Keratinocyte (primary cell): ENCODE measurements around the gene C11orf97. TPM values are rescaled to one million over a fixed set of nuclear protein-coding genes. Genes with fewer than 3 reads are reported as not detected.

Experiments
- DNase-seq: peaks from one replicate; pipeline ENCODE4 v3.0.0-alpha.2; 2011; ENCODE audit warnings: low read depth, missing footprints, low spot score
- FAIRE-seq: peaks from 2 replicates; lab custom pipeline; 2011; peaks lifted over from hg19 to GRCh38; lab: Jason Lieb, UNC
- H2AFZ ChIP-seq: 2 replicates; pipeline ENCODE4 v1.6.0; 2012; ENCODE audit warnings: low read length, control low read depth, inconsistent platforms; ENCODE audit not compliant: control insufficient read depth
- H3K27ac ChIP-seq: 2 replicates; pipeline ENCODE4 v1.5.1; 2011; ENCODE audit warnings: low read length; ENCODE audit not compliant: control insufficient read depth, insufficient read depth
- H3K27me3 ChIP-seq: 3 replicates; pipeline ENCODE4 v1.6.0; 2011; ENCODE audit warnings: low read length; ENCODE audit not compliant: control insufficient read depth, insufficient read depth; ENCODE audit errors: extremely low read depth
- H3K36me3 ChIP-seq, 2 experiments: 2 replicates in 1 of 2; 3 replicates in 1 of 2; pipeline ENCODE4 v1.5.1; 2011; ENCODE audit warnings: low read length in 2 of 2, mild to moderate bottlenecking in 1 of 2; ENCODE audit not compliant: control insufficient read depth in 2 of 2, insufficient read depth in 2 of 2; ENCODE audit errors: extremely low read depth in 1 of 2
- H3K4me1 ChIP-seq: 3 replicates; pipeline ENCODE4 v1.5.1; 2011; ENCODE audit warnings: low read length; ENCODE audit not compliant: control insufficient read depth, insufficient read depth; ENCODE audit errors: extremely low read depth
- H3K4me2 ChIP-seq: 3 replicates; pipeline ENCODE4 v1.6.0; 2011; ENCODE audit warnings: low read depth, low read length; ENCODE audit not compliant: control insufficient read depth, insufficient read depth; ENCODE audit errors: extremely low read depth
- H3K4me3 ChIP-seq, 3 experiments: fragments of 200-600 bp in 1 of 3; sonication (generic) in 1 of 3; 2 replicates in 2 of 3; 3 replicates in 1 of 3; pipeline ENCODE4 v1.5.1; 2011 to 2016; ENCODE audit warnings: low read length in 3 of 3, mild to moderate bottlenecking in 3 of 3, control low read depth in 2 of 3, inconsistent platforms in 1 of 3, low read depth in 1 of 3, mixed read lengths in 1 of 3, mixed run types in 1 of 3, moderate library complexity in 1 of 3; ENCODE audit not compliant: control insufficient read depth in 2 of 3, insufficient read depth in 2 of 3; ENCODE audit errors: extremely low read depth in 1 of 3
- H3K79me2 ChIP-seq: 2 replicates; pipeline ENCODE4 v1.6.0; 2012; ENCODE audit warnings: low read length; ENCODE audit not compliant: control insufficient read depth, insufficient read depth
- H3K9ac ChIP-seq: 3 replicates; pipeline ENCODE4 v1.6.0; 2011; ENCODE audit warnings: low read length; ENCODE audit not compliant: control insufficient read depth, insufficient read depth; ENCODE audit errors: extremely low read depth
- H3K9me1 ChIP-seq: 3 replicates; pipeline ENCODE4 v1.6.0; 2011; ENCODE audit warnings: low read length; ENCODE audit not compliant: control insufficient read depth, insufficient read depth; ENCODE audit errors: extremely low read depth
- H3K9me3 ChIP-seq: 2 replicates; pipeline ENCODE4 v1.5.1; 2012; ENCODE audit warnings: low read depth, low read length; ENCODE audit not compliant: control insufficient read depth
- H4K20me1 ChIP-seq: 3 replicates; pipeline ENCODE4 v1.6.0; 2011; ENCODE audit warnings: low read length; ENCODE audit not compliant: control insufficient read depth, insufficient read depth; ENCODE audit errors: extremely low read depth
- CTCF ChIP-seq, 3 experiments: IDR thresholded peaks in 1 of 3; conservative IDR thresholded peaks in 1 of 3; optimal IDR thresholded peaks in 1 of 3; 2 replicates in 2 of 3; 3 replicates in 1 of 3; pipeline versions ENCODE3 to v1.5.1; 2011; ENCODE audit warnings: low read length in 3 of 3, mild to moderate bottlenecking in 3 of 3, moderate library complexity in 2 of 3, control low read depth in 1 of 3, inconsistent platforms in 1 of 3; ENCODE audit not compliant: insufficient read depth in 2 of 3; ENCODE audit errors: extremely low read depth in 1 of 3
- EZH2 ChIP-seq: IDR thresholded peaks from one replicate; pipeline ENCODE4 v1.6.1; 2012; ENCODE audit warnings: inconsistent platforms, mild to moderate bottlenecking, low read length, moderate library complexity
- dilution Hi-C: fragments of 300-500 bp; cut with MboI; formaldehyde crosslinking; loops from one replicate; pipeline ENCODE4 v1.7.0; 2020; ENCODE audit warnings: low sequenced_read_pairs; ENCODE audit not compliant: extremely low pct_ligation_motif_present
- polyA plus RNA-seq, 5 experiments: library from polyadenylated mRNA; depleted of rRNA in 3 of 5; stranded (reverse) in 3 of 5; stranded (forward) in 1 of 5; unstranded in 1 of 5; fragments of >200 nt; gene quantifications; 1 replicate in 1 of 5; 2 replicates in 3 of 5; 3 replicates in 1 of 5; pipeline versions ENCODE4 v1.2.1 to v1.2.3, GENCODE V29; 2011 to 2012; ENCODE audit warnings: missing spikeins in 2 of 5, low read depth in 1 of 5, low replicate concordance in 1 of 5

The C11orf97 gene
- polyA plus RNA-seq, 1 donor (not counting 4 experiments of a cell fraction or from before 2014, with no cell fraction given) = not detected

GRCh38 chr11:94557992-94558391 lies 45.7 kb downstream of the C11orf97 start:
- Histone ChIP-seq H3K9me3 (no peaks in the 10 kb centered on the region), H3K4me2 (no peak overlapping the region), H2AFZ (no peak overlapping the region), H3K27ac (no peak overlapping the region), H3K27me3 (no peaks in the 10 kb centered on the region), H3K79me2 (no peaks in the 10 kb centered on the region), H3K4me1 (peaks cover 5% of the 10 kb centered on the region), H3K9me1 (no peaks in the 10 kb centered on the region), H4K20me1 (no peaks in the 10 kb centered on the region), H3K4me3 (no peak overlapping the region), H3K36me3 (no peaks in the 10 kb centered on the region), H3K9ac (no peak overlapping the region)
- dilution Hi-C loops = no loop called here
- no peak for DNase-seq
- TF ChIP-seq EZH2 (no peak), CTCF (optimal IDR thresholded peaks at IDR 0.05 in 1 of 3, IDR thresholded peaks at IDR 0.05 in 1 of 3, conservative IDR thresholded peaks at IDR 0.05 in 1 of 3; ENCODE audit: extremely low read depth in 1 of 3, insufficient read depth in 2 of 3, low read length in 3 of 3) (no peak)
- no peak for FAIRE-seq

GRCh38 chr11:94558468-94558867 lies 46.2 kb downstream of the C11orf97 start:
- dilution Hi-C loops = no loop called here
- H3K4me2 ChIP-seq = no peak overlapping the region
- H3K4me1 ChIP-seq = peaks cover 8% of the 10 kb centered on the region
- H3K27me3 ChIP-seq = no peaks in the 10 kb centered on the region
- FAIRE-seq (no peak), DNase-seq (no peak)
- no peak for TF ChIP-seq EZH2
- no peak for TF ChIP-seq CTCF (optimal IDR thresholded peaks at IDR 0.05 in 1 of 3, IDR thresholded peaks at IDR 0.05 in 1 of 3, conservative IDR thresholded peaks at IDR 0.05 in 1 of 3; ENCODE audit: extremely low read depth in 1 of 3, insufficient read depth in 2 of 3, low read length in 3 of 3)
- H3K79me2 ChIP-seq = no peaks in the 10 kb centered on the region
- no peaks in the 10 kb centered on the region for H3K36me3 ChIP-seq
- H3K9me1 ChIP-seq = no peaks in the 10 kb centered on the region
- no peak overlapping the region for H3K4me3 ChIP-seq
- no peak overlapping the region for H2AFZ ChIP-seq
- H4K20me1 ChIP-seq = no peaks in the 10 kb centered on the region
- no peak overlapping the region for H3K9ac ChIP-seq
- H3K27ac ChIP-seq = no peak overlapping the region
- H3K9me3 ChIP-seq = no peaks in the 10 kb centered on the region
